C4-2B (cell line): ENCODE results near the gene WFDC1.

ENCODE experiments used
- CTCF ChIP-seq: fragments of 450-650 bp; conservative IDR thresholded peaks from 2 replicates; pipeline ENCODE4 v1.5.1; 2017; ENCODE audit warnings: mild to moderate bottlenecking
- ZFX ChIP-seq: fragments of 450-650 bp; IDR thresholded peaks from 2 replicates; pipeline ENCODE4 v1.6.1; 2017

- TF ChIP-seq CTCF (no peak), ZFX (no peak)
These were observed 35.0 kb upstream of the WFDC1 start for GRCh38 chr16:84259691-84260090.
